Colonic mucosa (tissue), 4 donors: ENCODE data around the gene OSTM1. TPM values are rescaled to one million over a fixed set of nuclear protein-coding genes. Genes with fewer than 3 reads are reported as not detected.

Experiments used
- DNase-seq: peaks from one replicate; pipeline ENCODE4 v3.0.0-alpha.2; 2020
- H3K27ac ChIP-seq: fragments of 200-600 bp; one replicate; pipeline ENCODE4 v1.8.0; 2021
- H3K27me3 ChIP-seq: fragments of 200-600 bp; one replicate; pipeline ENCODE4 v1.8.0; 2021
- H3K36me3 ChIP-seq: fragments of 200-600 bp; one replicate; pipeline ENCODE4 v1.8.0; 2021
- H3K4me1 ChIP-seq: fragments of 200-600 bp; one replicate; pipeline ENCODE4 v1.8.0; 2021; ENCODE audit warnings: mild to moderate bottlenecking
- H3K4me3 ChIP-seq: fragments of 200-600 bp; one replicate; pipeline ENCODE4 v1.8.0; 2021
- H3K9ac ChIP-seq, 2 donors: one replicate each; pipeline ENCODE4 v1.7.0; 2013; ENCODE audit warnings: control low read depth in 2 of 2, low read depth in 2 of 2, low read length in 2 of 2
- H3K9me3 ChIP-seq: fragments of 200-600 bp; one replicate; pipeline ENCODE4 v1.8.0; 2021
- intact Hi-C: fragments of 100-400 bp; cut with DNase I; formaldehyde crosslinking; loops from one replicate; pipeline ENCODE4 v1.14.1; 2022
- total RNA-seq, 2 donors: library from RNA; stranded (reverse); fragmentation: NEBNext Ultra II Directional in 1 of 2; extraction: Animal tissue kit (Norgen Biotek cat#: 25700) in 1 of 2; gene quantifications; one replicate each; pipeline ENCODE4 v1.2.1, GENCODE V29; 2021
- TF ChIP-seq, protein P1 (sequence below): fragments of 200-600 bp; IDR thresholded peaks from one replicate; pipeline ENCODE4 v1.8.0; 2022; ENCODE audit warnings: antibody characterized with exemption, mild to moderate bottlenecking
- donor health status: healthy.
- donor health status: DM: no; HTN: no; CAD: no.
- donor health status: DM: no; HTN: no; CAD: no.

The OSTM1 gene
- total RNA-seq, 2 donors from 2014 or later, result 14.7 to 21.1 TPM

DNA sequence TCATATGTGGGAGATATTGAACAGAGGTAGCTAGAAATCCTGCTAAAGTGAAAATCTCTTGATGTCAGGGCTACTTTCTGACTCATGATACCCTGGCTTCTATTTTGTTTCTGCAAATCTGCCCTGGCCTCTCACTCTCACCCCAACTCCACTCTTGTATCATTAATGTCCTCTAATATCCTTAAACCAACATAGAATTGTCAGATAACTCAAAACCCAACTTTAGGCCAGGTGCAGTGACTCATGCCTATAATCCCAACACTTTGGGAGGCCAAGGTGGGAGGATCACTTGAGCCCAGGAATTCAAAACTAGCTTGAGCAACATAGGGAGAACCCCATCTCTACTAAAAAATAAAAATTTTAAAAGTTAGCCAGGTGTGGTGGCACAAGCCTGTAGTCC lies 33.8 kb upstream of the OSTM1 start:
- Histone ChIP-seq H3K27ac (no peak overlapping the region), H3K4me1 (no peaks in the 10 kb centered on the region), H3K36me3 (no peaks in the 10 kb centered on the region), H3K4me3 (no peak overlapping the region), H3K9ac (no peak overlapping the region), H3K27me3 (peaks cover 2% of the 10 kb centered on the region), H3K9me3 (no peaks in the 10 kb centered on the region)
- TF ChIP-seq, protein P1, sequence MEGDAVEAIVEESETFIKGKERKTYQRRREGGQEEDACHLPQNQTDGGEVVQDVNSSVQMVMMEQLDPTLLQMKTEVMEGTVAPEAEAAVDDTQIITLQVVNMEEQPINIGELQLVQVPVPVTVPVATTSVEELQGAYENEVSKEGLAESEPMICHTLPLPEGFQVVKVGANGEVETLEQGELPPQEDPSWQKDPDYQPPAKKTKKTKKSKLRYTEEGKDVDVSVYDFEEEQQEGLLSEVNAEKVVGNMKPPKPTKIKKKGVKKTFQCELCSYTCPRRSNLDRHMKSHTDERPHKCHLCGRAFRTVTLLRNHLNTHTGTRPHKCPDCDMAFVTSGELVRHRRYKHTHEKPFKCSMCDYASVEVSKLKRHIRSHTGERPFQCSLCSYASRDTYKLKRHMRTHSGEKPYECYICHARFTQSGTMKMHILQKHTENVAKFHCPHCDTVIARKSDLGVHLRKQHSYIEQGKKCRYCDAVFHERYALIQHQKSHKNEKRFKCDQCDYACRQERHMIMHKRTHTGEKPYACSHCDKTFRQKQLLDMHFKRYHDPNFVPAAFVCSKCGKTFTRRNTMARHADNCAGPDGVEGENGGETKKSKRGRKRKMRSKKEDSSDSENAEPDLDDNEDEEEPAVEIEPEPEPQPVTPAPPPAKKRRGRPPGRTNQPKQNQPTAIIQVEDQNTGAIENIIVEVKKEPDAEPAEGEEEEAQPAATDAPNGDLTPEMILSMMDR, result no peak
- no peak for DNase-seq
- intact Hi-C loops, result no loop called here

DNA sequence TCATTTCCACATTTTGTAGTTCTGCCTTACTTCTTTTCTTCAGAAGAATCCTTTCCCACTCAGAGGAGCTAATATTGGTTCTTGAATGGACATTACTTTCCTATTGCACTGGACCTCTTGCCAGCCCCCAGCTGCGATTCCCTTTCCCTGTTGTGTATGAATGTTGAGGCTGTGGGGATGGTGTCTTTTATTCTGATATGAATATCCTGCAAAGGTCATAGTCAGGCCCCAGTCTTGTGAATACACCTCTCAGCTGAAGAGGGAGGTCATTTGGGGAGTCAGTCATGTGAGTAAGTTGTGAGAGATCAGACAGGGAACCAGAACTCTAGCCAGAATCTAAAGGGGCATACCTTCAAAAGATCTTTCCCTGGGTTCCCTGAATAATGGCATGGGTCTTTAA lies 32.6 kb upstream of the OSTM1 start:
- no peak for DNase-seq
- intact Hi-C loops, result no loop called here
- Histone ChIP-seq H3K36me3 (no peaks in the 10 kb centered on the region), H3K27ac (no peak overlapping the region), H3K27me3 (no peaks in the 10 kb centered on the region), H3K9ac (no peak overlapping the region), H3K4me1 (no peaks in the 10 kb centered on the region), H3K9me3 (no peaks in the 10 kb centered on the region), H3K4me3 (no peak overlapping the region)
- TF ChIP-seq, protein P1, result no peak

DNA sequence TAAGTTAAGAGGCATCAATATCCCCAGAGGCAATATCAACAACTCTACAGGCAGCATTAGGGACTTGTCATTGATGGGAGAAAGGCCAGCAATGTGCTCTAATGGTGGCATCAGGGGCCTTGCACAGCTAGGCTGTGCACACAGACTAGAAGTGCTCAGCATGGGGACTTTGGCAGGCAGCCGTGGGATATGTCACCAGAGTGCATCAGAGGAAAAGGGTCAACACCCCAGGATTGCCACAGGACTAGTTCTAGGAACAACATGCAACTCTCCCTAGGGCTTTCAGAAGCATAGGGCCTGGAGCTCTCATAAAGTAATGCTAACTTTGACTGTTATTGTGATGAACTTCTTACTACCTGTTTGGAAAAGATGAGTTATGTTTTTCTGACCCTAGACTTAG lies 32.2 kb upstream of the OSTM1 start:
- DNase-seq, result no peak
- intact Hi-C loops, result no loop called here
- H3K27ac ChIP-seq, result no peak overlapping the region
- no peaks in the 10 kb centered on the region for H3K4me1 ChIP-seq
- no peak overlapping the region for H3K9ac ChIP-seq
- H3K9me3 ChIP-seq, result no peaks in the 10 kb centered on the region
- TF ChIP-seq, protein P1, result no peak
- H3K4me3 ChIP-seq, result no peak overlapping the region
- H3K27me3 ChIP-seq, result no peaks in the 10 kb centered on the region
- H3K36me3 ChIP-seq, result no peaks in the 10 kb centered on the region

DNA sequence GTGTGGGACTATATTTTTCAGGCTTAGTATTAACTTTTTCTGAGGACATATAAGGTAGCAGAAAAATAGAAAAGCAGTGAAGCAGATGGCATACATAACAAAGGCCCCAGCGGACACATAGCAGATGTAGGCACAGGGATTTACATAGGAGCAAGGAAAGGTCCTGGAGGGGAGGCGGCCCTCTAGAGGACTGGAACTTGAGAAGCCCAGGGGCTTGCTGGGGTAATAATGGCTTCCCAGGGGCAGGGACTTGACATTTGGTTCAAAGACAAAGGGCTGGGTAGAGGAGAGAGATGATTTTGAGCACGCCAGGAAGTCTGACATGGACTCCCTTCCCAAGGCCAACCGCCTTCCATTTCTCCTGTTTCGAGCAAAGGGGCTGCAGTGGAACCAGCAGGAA lies 31.7 kb upstream of the OSTM1 start:
- no peak for DNase-seq

DNA sequence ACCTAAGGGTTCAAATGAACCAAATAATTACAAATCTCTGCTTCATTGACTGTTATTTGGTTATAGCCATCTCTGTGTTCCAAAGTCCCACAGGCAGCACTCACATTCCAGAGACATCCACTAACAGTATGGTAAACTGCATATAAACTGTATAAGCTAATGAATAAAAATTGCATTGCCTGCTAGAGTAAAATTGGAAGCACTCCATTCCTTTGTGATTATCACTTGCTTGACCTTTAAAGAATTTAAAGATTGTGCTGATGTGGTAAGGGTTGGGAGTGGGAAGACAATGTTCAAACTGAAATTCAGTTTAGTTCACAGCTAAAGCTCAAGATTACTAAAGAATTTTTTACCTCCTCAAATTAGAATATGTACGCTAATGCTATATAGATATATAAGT lies 31.0 kb upstream of the OSTM1 start:
- DNase-seq, result no peak
- Histone ChIP-seq H3K9me3 (no peaks in the 10 kb centered on the region), H3K4me1 (no peaks in the 10 kb centered on the region), H3K27me3 (no peaks in the 10 kb centered on the region), H3K27ac (no peak overlapping the region), H3K9ac (no peak overlapping the region), H3K36me3 (no peaks in the 10 kb centered on the region), H3K4me3 (no peak overlapping the region)
- intact Hi-C loops, result no loop called here
- TF ChIP-seq, protein P1, result no peak

More for the DNA sequence above, 31.7 kb upstream of the OSTM1 start:
- no peaks in the 10 kb centered on the region for H3K27me3 ChIP-seq
- H3K27ac ChIP-seq, result no peak overlapping the region
- intact Hi-C loops, result no loop called here
- no peaks in the 10 kb centered on the region for H3K36me3 ChIP-seq
- H3K9me3 ChIP-seq, result no peaks in the 10 kb centered on the region
- TF ChIP-seq, protein P1, result no peak
- H3K4me1 ChIP-seq, result no peaks in the 10 kb centered on the region
- H3K9ac ChIP-seq, result no peak overlapping the region
- H3K4me3 ChIP-seq, result no peak overlapping the region

DNA sequence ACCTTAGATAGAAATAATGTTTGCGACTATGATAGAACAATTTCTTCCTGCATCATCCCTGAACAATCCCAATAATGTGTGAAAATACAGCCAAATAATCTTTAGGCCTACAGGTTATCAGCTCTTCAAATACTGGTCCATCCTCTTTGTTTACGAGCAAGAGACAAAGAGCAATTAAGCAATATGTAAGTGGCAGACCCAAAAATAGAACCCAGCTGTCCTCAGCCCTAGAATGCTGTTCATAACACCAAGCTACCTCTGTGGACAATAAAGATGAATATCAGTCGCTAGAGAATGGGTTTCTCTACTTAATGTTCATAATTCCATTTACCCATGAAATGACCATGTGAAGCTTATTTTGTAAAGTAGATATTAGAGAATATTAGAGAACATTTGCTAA lies 28.4 kb upstream of the OSTM1 start:
- H3K27ac ChIP-seq, result no peak overlapping the region
- no peaks in the 10 kb centered on the region for H3K27me3 ChIP-seq
- no peak for DNase-seq
- H3K9me3 ChIP-seq, result no peaks in the 10 kb centered on the region
- TF ChIP-seq, protein P1, result no peak
- no peak overlapping the region for H3K9ac ChIP-seq
- H3K4me3 ChIP-seq, result no peak overlapping the region
- H3K4me1 ChIP-seq, result no peaks in the 10 kb centered on the region
- no peaks in the 10 kb centered on the region for H3K36me3 ChIP-seq
- intact Hi-C loops, result no loop called here
